Right lobe of liver (tissue), 6 donors: ENCODE results near the gene FLT1. TPM values are rescaled to one million over a fixed set of nuclear protein-coding genes. Genes with fewer than 3 reads are reported as not detected.

ENCODE experiments used
- ATAC-seq, 4 donors: fragments of 200-7000 bp; cut with Tn5 transposase; one replicate each; pipeline ENCODE4 v1.9.1; 2020; ENCODE audit warnings: mild to moderate bottlenecking in 4 of 4, moderate library complexity in 4 of 4
- DNase-seq, 3 donors: peaks; one replicate each; pipeline ENCODE4 v3.0.0-alpha.2; 2020
- H3K27ac ChIP-seq, 3 donors: fragments of 200-600 bp; one replicate each; pipeline ENCODE4 v1.8.0; 2022
- H3K27me3 ChIP-seq, 2 donors: fragments of 200-600 bp; one replicate each; pipeline ENCODE4 v1.8.0; 2022
- H3K36me3 ChIP-seq, 4 donors: fragments of 200-600 bp; sonication (generic) in 1 of 4; one replicate each; pipeline versions ENCODE4 v1.5.1 to v1.8.0; 2017 to 2022; ENCODE audit warnings: control low read depth in 1 of 4
- H3K4me1 ChIP-seq, 4 donors: fragments of 200-600 bp; sonication (generic) in 1 of 4; one replicate each; pipeline versions ENCODE4 v1.5.1 to v1.8.0; 2017 to 2022; ENCODE audit warnings: control low read depth in 1 of 4
- H3K4me3 ChIP-seq, 3 donors: fragments of 200-600 bp; one replicate each; pipeline ENCODE4 v1.8.0; 2022
- H3K9me3 ChIP-seq, 4 donors: fragments of 200-600 bp; sonication (generic) in 1 of 4; one replicate each; pipeline versions ENCODE4 v1.5.1 to v1.8.0; 2017 to 2022; ENCODE audit warnings: control low read depth in 1 of 4
- CTCF ChIP-seq, 4 donors: fragments of 200-600 bp in 3 of 4; fragments of 450-650 bp in 1 of 4; IDR thresholded peaks; one replicate each; pipeline versions ENCODE4 v1.5.1 to v1.8.0; 2016 to 2022; ENCODE audit warnings: antibody characterized with exemption in 4 of 4, mild to moderate bottlenecking in 2 of 4
- POLR2A ChIP-seq: fragments of 450-650 bp; IDR thresholded peaks from one replicate; pipeline ENCODE4 v1.6.1; 2017; ENCODE audit warnings: antibody characterized with exemption, mild to moderate bottlenecking
- WGBS: methylation state at CpG from one replicate; pipeline ENCODE4 v1.1.6; 2018; ENCODE audit warnings: low coverage, low lambda C conversion rate; ENCODE audit not compliant: insufficient coverage; ENCODE audit errors: missing lambda C conversion rate; 5-methylcytosine and 5-hydroxymethylcytosine counted together
- intact Hi-C, 2 donors: fragments of 100-400 bp; cut with DNase I; formaldehyde crosslinking; loops; one replicate each; pipeline versions ENCODE4 v1.11.2 to v1.14.1; 2022
- total RNA-seq, 6 experiments: library from RNA; depleted of rRNA in 2 of 6; stranded (reverse); fragments of >200 nt in 2 of 6; fragmentation: NEBNext Ultra II Directional in 3 of 6; extraction: Animal tissue kit (Norgen Biotek cat#: 25700) in 3 of 6; gene quantifications; one replicate each; pipeline versions ENCODE4 v1.1.0 to v1.2.4, GENCODE V29; 2016 to 2023
- donor health status: DM: no; HTN: yes; CAD: no.
- donor health status: DM: no; HTN: no; CAD: no.
- donor health status: DM: no; HTN: no; CAD: no.
- donor health status: DM: no; HTN: yes; CAD: no.
- donor health status: DM: no; HTN: yes; CAD: no.

Gene FLT1
- total RNA-seq, 6 experiments from 2014 or later, result 10.6 to 66.4 (median 20.5) TPM

GRCh38 chr13:28496188-28496564 lies 1.2 kb upstream of the FLT1 start:
- H3K9me3 ChIP-seq, result no peaks in the 10 kb centered on the region
- ATAC-seq (no peak), DNase-seq (no peak)
- H3K36me3 ChIP-seq, result no peaks in the 10 kb centered on the region
- intact Hi-C loops, result no loop called here
- no peak overlapping the region for H3K4me3 ChIP-seq
- TF ChIP-seq CTCF (IDR thresholded peaks at IDR 0.05) (no peak), POLR2A (no peak)
- H3K27me3 ChIP-seq, result peaks cover 22 to 25% of the 10 kb centered on the region in 2 donors
- H3K4me1 ChIP-seq, result peaks cover 0 to 17% (median 0%) of the 10 kb centered on the region in 4 donors
- 42% methylated on average over 7 of the region's 10 CpGs for WGBS
- H3K27ac ChIP-seq, result no peak overlapping the region

- H3K4me3 ChIP-seq, result peak overlapping the region; percentile 40 to 54 (median 44)
- WGBS, result 7% methylated on average over 16 of the region's 33 CpGs
- no peak for DNase-seq
- peak overlapping the region in 1 of 3 donors; percentile 54 for H3K27ac ChIP-seq
- peaks cover 22 to 25% of the 10 kb centered on the region in 2 donors for H3K27me3 ChIP-seq
- no peaks in the 10 kb centered on the region for H3K9me3 ChIP-seq
- H3K4me1 ChIP-seq, result peaks cover 0 to 17% (median 0%) of the 10 kb centered on the region in 4 donors
- ATAC-seq, result no peak
- intact Hi-C loops, result no loop called here
- TF ChIP-seq POLR2A (no peak), CTCF (IDR thresholded peaks at IDR 0.05) (no peak)
- H3K36me3 ChIP-seq, result no peaks in the 10 kb centered on the region
Observed at GRCh38 chr13:28495538-28496187, 735 bp upstream of the FLT1 start.

- TF ChIP-seq POLR2A, result no peak
- no peak for TF ChIP-seq CTCF (IDR thresholded peaks at IDR 0.05)
- peak in 1 of 3 donors; percentile 47 for DNase-seq
- peak in 2 of 4 donors; percentile 5 to 10 for ATAC-seq
- Histone ChIP-seq H3K27me3 (peaks cover 22 to 28% of the 10 kb centered on the region in 2 donors), H3K4me1 (peaks cover 0 to 17% (median 0%) of the 10 kb centered on the region in 4 donors), H3K4me3 (peak overlapping the region; percentile 40 to 54 (median 44)), H3K27ac (peak overlapping the region; percentile 52 to 78 (median 54)), H3K36me3 (no peaks in the 10 kb centered on the region), H3K9me3 (no peaks in the 10 kb centered on the region)
- 0% methylated on average over 1 of the region's 30 CpGs for WGBS
- intact Hi-C loops, result no loop called here
Observed at GRCh38 chr13:28494504-28494777, 487 bp downstream of the FLT1 start.

GRCh38 chr13:28493740-28494503 lies 1.0 kb downstream of the FLT1 start:
- Histone ChIP-seq H3K36me3 (no peaks in the 10 kb centered on the region), H3K9me3 (no peaks in the 10 kb centered on the region), H3K27me3 (peaks cover 22 to 30% of the 10 kb centered on the region in 2 donors), H3K27ac (peak overlapping the region; percentile 52 to 78 (median 54)), H3K4me1 (peaks cover 0 to 17% (median 0%) of the 10 kb centered on the region in 4 donors), H3K4me3 (peak overlapping the region; percentile 40 to 54 (median 44))
- peak in 1 of 3 donors; percentile 34 for DNase-seq
- intact Hi-C loops, result no loop called here
- 2% methylated on average over 7 of the region's 60 CpGs for WGBS
- TF ChIP-seq CTCF (IDR thresholded peaks at IDR 0.05) (no peak), POLR2A (no peak)
- ATAC-seq, result peak in 3 of 4 donors; percentile 2 to 12 (median 7)
